Activated naive CD4-positive, alpha-beta T cell treated with anti-CD3 and anti-CD28 coated beads, Interleukin-2, amount 50 U/mL, for 24 hours (primary cell): ENCODE data around the gene NR3C1.

ENCODE experiments used
- H3K27ac Mint-ChIP-seq: one replicate; pipeline ENCODE4 v1.8.0; 2021; ENCODE audit warnings: mild to moderate bottlenecking, mixed read lengths
- H3K27me3 Mint-ChIP-seq: one replicate; pipeline ENCODE4 v1.8.0; 2021; ENCODE audit warnings: mixed read lengths
- H3K36me3 Mint-ChIP-seq: one replicate; pipeline ENCODE4 v1.8.0; 2021; ENCODE audit warnings: mixed read lengths
- H3K4me1 Mint-ChIP-seq: one replicate; pipeline ENCODE4 v1.8.0; 2021; ENCODE audit warnings: mixed read lengths
- H3K4me3 Mint-ChIP-seq: one replicate; pipeline ENCODE4 v1.8.0; 2021; ENCODE audit warnings: mild to moderate bottlenecking, mixed read lengths
- H3K9me3 Mint-ChIP-seq: one replicate; pipeline ENCODE4 v1.8.0; 2021; ENCODE audit warnings: mixed read lengths

Gene NR3C1

GRCh38 chr5:143228597-143229293 is 174.7 kb downstream of the NR3C1 start:
- peaks cover 1% of the 10 kb centered on the region for H3K27me3 Mint-ChIP-seq
- H3K27ac Mint-ChIP-seq = peak overlapping the region; percentile 30
- no peaks in the 10 kb centered on the region for H3K9me3 Mint-ChIP-seq
- no peak overlapping the region for H3K4me3 Mint-ChIP-seq
- H3K36me3 Mint-ChIP-seq = peaks cover 6% of the 10 kb centered on the region
- peaks cover 23% of the 10 kb centered on the region for H3K4me1 Mint-ChIP-seq
